Stomach (tissue), 4 donors: Measurements from ENCODE around the gene TRIM3.

Experiments
- POLR2A ChIP-seq, 4 donors: fragments of 450-650 bp; IDR thresholded peaks; one replicate each; pipeline ENCODE4 v1.6.1; 2016; ENCODE audit warnings: antibody characterized with exemption in 4 of 4, control low read depth in 2 of 4, mild to moderate bottlenecking in 1 of 4, moderate library complexity in 1 of 4
- POLR2AphosphoS5 ChIP-seq, 3 donors: sonication (generic); formaldehyde crosslinking; IDR thresholded peaks; one replicate each; pipeline ENCODE4 v1.6.1; 2016; ENCODE audit warnings: antibody characterized with exemption in 3 of 3
- TF ChIP-seq, protein P1 (sequence below), 7 experiments: fragments of 450-650 bp in 4 of 7; fragments of 200-600 bp in 3 of 7; sonication (generic) in 3 of 7; IDR thresholded peaks; one replicate each; pipeline ENCODE4 v1.5.1; 2016 to 2019; ENCODE audit warnings: antibody characterized with exemption in 7 of 7, control low read depth in 2 of 7, mild to moderate bottlenecking in 1 of 7

- TF ChIP-seq, protein P1, sequence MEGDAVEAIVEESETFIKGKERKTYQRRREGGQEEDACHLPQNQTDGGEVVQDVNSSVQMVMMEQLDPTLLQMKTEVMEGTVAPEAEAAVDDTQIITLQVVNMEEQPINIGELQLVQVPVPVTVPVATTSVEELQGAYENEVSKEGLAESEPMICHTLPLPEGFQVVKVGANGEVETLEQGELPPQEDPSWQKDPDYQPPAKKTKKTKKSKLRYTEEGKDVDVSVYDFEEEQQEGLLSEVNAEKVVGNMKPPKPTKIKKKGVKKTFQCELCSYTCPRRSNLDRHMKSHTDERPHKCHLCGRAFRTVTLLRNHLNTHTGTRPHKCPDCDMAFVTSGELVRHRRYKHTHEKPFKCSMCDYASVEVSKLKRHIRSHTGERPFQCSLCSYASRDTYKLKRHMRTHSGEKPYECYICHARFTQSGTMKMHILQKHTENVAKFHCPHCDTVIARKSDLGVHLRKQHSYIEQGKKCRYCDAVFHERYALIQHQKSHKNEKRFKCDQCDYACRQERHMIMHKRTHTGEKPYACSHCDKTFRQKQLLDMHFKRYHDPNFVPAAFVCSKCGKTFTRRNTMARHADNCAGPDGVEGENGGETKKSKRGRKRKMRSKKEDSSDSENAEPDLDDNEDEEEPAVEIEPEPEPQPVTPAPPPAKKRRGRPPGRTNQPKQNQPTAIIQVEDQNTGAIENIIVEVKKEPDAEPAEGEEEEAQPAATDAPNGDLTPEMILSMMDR (IDR thresholded peaks at IDR 0.05) = no peak
- TF ChIP-seq POLR2A (IDR thresholded peaks at IDR 0.05) = no peak
- no peak for TF ChIP-seq POLR2AphosphoS5 (IDR thresholded peaks at IDR 0.05)
Observed at GRCh38 chr11:6433998-6434660, 39.6 kb downstream of the TRIM3 start.
